22Rv1 (cell line): ENCODE measurements around the gene COL18A1.

Experiments
- H3K27ac ChIP-seq: fragments of 450-650 bp; 2 replicates; pipeline ENCODE4 v1.5.1; 2017
- ZFX ChIP-seq: fragments of 450-650 bp; IDR thresholded peaks from 2 replicates; pipeline ENCODE4 v1.6.1; 2017; ENCODE audit warnings: antibody characterized with exemption, borderline replicate concordance
- TF ChIP-seq, protein P1 (sequence below): fragments of 450-650 bp; IDR thresholded peaks from 2 replicates; pipeline ENCODE4 v1.5.1; 2017; ENCODE audit warnings: mild to moderate bottlenecking

Gene COL18A1

DNA sequence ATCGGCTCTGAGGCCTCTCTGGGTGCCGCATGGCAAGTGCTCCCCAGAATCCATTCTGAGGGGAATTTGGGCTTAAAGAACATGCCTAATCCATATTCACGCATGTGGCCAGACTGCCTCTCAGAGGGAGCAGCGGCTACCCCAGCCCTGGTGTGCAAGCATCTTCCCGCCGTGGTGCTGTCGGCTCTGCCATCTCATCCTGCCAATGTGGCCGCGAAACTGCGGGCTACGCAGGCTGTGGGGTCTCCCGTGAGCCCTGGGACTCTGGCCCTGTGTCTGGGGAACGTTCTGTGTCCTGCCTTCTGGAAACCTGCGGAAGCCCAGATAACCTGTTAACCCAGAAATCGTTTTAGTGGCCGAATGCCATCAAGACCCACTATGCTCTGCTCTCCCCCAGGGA lies 76.6 kb downstream of the COL18A1 start:
- TF ChIP-seq, protein P1, sequence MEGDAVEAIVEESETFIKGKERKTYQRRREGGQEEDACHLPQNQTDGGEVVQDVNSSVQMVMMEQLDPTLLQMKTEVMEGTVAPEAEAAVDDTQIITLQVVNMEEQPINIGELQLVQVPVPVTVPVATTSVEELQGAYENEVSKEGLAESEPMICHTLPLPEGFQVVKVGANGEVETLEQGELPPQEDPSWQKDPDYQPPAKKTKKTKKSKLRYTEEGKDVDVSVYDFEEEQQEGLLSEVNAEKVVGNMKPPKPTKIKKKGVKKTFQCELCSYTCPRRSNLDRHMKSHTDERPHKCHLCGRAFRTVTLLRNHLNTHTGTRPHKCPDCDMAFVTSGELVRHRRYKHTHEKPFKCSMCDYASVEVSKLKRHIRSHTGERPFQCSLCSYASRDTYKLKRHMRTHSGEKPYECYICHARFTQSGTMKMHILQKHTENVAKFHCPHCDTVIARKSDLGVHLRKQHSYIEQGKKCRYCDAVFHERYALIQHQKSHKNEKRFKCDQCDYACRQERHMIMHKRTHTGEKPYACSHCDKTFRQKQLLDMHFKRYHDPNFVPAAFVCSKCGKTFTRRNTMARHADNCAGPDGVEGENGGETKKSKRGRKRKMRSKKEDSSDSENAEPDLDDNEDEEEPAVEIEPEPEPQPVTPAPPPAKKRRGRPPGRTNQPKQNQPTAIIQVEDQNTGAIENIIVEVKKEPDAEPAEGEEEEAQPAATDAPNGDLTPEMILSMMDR, result no peak
- TF ChIP-seq ZFX, result no peak
- no peak overlapping the region for H3K27ac ChIP-seq

DNA sequence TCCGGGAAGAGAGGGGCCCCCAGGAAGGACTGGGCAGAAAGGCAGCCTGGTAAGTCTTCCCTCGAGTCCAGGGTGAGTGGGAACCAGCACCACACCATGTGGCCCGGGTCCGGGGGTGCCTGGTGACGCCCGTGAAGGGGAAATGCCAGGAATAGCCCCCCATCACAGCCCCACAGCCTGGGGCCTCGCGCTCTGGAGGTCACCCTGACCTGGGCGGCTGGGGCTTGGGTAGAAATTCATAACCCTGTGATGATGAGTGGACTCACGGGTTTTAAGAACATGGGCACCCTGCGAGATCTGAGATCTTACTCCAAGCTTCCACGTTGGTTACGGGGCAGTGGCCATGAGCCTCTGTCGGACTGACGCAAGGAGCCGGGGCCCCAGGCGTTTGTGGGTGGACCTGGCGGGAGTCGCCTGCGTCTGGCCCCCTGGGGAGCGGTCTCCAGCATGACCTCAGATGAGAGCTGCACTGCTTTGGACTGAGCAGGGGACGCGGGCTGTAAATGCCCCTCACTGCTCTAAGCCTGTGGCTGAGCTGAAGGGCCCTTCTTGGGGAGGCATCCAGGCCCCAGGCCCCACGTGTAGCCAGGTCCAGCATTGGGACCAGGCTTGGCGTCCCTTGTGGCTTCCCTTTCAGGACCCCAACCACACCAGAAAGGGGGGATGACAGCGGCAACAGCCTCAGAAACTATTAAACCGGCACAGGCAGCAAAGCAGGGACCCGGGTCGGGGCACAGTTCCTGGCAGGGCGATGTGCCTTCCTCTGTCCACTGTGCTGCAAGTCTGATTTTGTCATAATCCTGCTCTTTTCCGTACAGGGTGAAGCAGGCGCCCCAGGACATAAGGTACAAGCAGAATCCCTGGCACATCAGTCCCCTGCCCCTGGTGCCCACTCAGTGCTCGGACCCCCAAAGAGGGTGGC lies 77.3 kb downstream of the COL18A1 start:
- no peak overlapping the region for H3K27ac ChIP-seq
- TF ChIP-seq, protein P1, result no peak
- no peak for TF ChIP-seq ZFX

DNA sequence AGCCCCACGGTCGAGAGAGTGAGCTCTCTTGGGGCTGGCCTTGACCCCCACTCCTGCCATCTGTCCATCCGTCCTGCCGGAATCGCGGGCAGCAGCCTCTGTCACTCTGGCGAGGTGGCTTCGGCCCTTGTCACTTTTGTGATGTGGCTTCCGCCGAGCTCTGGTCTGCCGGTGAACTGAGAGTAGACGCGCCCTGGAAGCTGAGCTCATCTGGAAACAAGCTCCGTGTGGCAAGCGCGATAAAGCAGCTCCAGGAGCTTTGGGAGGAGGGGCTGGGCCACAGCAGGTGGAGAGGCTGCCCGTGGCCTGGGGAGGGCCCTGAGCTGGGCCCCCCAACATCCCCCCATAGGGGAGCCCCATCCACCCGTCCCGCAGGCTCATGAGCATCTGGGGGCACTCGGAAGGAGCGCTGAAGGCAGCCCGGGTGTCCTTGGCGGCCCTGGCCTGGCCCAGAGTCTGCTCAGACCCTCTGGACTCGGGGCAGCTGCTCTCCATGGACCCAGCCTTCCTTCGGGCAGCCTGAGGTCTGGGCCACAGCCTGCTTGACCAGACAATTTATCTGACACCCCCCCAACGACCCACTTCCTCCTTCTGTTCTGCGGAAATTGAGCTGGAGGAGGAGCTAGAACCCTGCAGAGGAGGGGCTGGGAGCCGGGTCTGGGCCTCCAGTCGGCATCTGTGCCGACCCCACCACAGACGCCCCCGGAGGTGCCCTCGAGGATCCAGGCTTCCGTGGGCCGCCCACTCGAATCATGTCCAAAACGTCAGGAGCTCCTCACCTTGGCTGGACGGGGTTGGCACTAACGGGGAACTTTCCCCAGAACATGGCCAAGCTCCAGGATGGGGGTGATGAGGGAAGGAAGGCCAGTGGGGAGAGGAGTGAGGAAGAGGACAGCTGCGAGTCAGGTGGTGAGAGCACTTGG lies 78.2 kb downstream of the COL18A1 start:
- H3K27ac ChIP-seq, result no peak overlapping the region
- no peak for TF ChIP-seq ZFX
- TF ChIP-seq, protein P1, result no peak

DNA sequence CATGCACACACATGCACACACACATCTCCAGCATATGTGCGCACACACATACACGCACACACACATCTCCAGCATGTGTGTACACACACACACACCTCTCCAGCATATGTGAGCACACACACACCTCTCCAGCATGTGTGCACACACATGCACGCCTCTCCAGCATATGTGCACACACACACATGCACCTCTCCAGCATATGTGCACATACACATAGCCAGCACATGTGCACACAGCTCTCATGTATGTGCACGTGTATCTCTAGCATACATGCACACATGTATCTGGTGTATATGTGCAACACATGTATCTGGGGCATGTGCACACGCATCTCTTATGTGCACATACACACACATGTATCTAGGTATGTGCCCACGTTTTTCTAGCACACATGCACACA lies 79.4 kb downstream of the COL18A1 start:
- no peak overlapping the region for H3K27ac ChIP-seq
- TF ChIP-seq, protein P1, result no peak
- TF ChIP-seq ZFX, result no peak

DNA sequence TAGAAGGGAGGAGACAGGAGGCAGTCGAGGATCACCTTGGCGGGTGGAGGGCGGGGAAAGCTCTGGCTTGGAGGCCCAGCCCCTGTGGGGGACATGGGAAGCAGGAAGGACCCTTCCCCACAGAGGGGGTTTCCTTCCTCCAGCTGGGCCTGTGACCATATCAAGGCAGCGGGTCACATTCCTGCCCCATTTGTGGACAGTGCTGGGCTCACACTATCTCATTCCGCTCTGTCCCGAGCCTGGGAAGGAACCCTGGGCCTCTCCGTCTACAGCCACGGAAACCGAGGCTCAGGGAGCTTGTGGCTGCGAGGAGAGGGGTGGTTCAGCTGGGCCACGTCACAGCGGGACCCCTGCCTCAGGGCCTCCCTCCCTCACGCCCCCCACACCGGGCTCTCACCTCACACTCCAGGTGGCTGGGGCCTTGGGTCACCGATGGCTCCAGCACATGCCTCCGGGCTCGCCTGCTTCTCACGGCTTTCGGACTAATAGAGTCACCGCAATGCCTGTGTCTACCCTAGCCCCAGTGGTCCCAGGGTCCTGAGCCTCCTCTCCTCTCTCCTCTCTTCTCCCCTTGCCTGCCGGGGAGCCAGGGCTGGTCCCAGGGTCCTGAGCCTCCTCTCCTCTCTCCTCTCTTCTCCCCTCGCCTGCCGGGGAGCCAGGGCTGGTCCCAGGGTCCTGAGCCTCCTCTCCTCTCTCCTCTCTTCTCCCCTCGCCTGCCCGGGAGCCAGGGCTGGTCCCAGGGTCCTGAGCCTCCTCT lies 80.9 kb downstream of the COL18A1 start:
- no peak overlapping the region for H3K27ac ChIP-seq

DNA sequence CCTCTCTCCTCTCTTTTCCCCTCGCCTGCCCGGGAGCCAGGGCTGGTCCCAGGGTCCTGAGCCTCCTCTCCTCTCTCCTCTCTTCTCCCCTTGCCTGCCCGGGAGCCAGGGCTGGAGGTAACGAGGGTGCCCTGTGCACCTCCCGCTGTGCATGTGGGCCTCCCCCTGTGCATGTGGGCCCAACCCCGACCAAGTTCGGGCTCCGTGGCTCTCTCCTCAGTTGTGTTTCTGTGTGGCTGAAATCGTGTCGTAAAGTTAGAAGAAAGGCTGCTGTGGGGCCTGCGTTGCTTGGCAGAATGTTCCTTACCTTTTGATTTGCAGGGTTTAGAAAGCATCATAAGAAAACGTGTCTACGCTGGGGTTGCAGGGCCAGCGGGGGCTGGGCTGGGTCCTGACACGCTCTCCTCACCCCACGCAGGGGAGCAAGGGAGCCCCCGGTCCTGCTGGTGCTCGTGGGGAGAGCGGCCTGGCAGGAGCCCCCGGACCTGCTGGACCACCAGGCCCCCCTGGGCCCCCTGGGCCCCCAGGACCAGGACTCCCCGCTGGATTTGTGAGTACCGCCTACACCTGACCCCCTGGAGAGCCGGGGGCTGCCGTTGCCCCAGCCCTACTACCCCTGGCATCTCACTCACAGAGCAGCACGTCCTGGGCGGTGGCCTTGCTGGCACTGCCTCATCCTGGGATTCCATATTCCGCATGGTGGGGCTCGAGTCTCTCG lies 81.6 kb downstream of the COL18A1 start:
- H3K27ac ChIP-seq, result no peak overlapping the region
- TF ChIP-seq, protein P1, result no peak
- no peak for TF ChIP-seq ZFX

More for the DNA sequence above, 80.9 kb downstream of the COL18A1 start:
- TF ChIP-seq ZFX, result no peak
- TF ChIP-seq, protein P1, result no peak
